Suppressor macrophage treated with lipopolysaccharide for 1 hour (primary cell): ENCODE measurements around the gene SP3.

ENCODE experiments used
- DNase-seq, 3 donors: peaks; one replicate each; pipeline ENCODE4 v3.0.0-alpha.2; 2020 to 2022

The SP3 gene

GRCh38 chr2:173996766-173997165 is 31.6 kb upstream of the SP3 start:
- no peak for DNase-seq

- no peak for DNase-seq
These were observed 28.3 kb upstream of the SP3 start for GRCh38 chr2:173993459-173993858.

GRCh38 chr2:173991856-173992588 is 26.8 kb upstream of the SP3 start:
- no peak for DNase-seq

GRCh38 chr2:173990970-173991819 is 26.0 kb upstream of the SP3 start:
- DNase-seq: peak in 1 of 3 donors; percentile 20

- DNase-seq: no peak
These were observed 25.1 kb upstream of the SP3 start for GRCh38 chr2:173990245-173990644.

GRCh38 chr2:173989884-173990215 is 24.7 kb upstream of the SP3 start:
- DNase-seq: no peak

GRCh38 chr2:173989160-173989883 is 24.1 kb upstream of the SP3 start:
- DNase-seq: no peak

GRCh38 chr2:173986805-173987204 is 21.6 kb upstream of the SP3 start:
- peak; percentile 10 to 43 (median 29) for DNase-seq

- DNase-seq: no peak
These were observed 20.4 kb upstream of the SP3 start for GRCh38 chr2:173985605-173985992.

- no peak for DNase-seq
These were observed 19.9 kb upstream of the SP3 start for GRCh38 chr2:173984866-173985604.

GRCh38 chr2:173983391-173983871 is 18.3 kb upstream of the SP3 start:
- no peak for DNase-seq

- no peak for DNase-seq
These were observed 17.7 kb upstream of the SP3 start for GRCh38 chr2:173982918-173983317.

GRCh38 chr2:173982182-173982714 is 17.1 kb upstream of the SP3 start:
- no peak for DNase-seq

- DNase-seq: no peak
These were observed 16.3 kb upstream of the SP3 start for GRCh38 chr2:173981520-173981919.

GRCh38 chr2:173979751-173980351 is 14.7 kb upstream of the SP3 start:
- DNase-seq: no peak

- DNase-seq: peak; percentile 65 to 78 (median 72)
These were observed 13.3 kb upstream of the SP3 start for GRCh38 chr2:173978447-173978846.

- DNase-seq: no peak
These were observed 7.5 kb upstream of the SP3 start for GRCh38 chr2:173972636-173973035.

GRCh38 chr2:173972165-173972564 is 7.0 kb upstream of the SP3 start:
- DNase-seq: no peak

- DNase-seq: no peak
These were observed 5.3 kb upstream of the SP3 start for GRCh38 chr2:173970516-173970924.

GRCh38 chr2:173969886-173970285 is 4.7 kb upstream of the SP3 start:
- no peak for DNase-seq

GRCh38 chr2:173968551-173968950 is 3.4 kb upstream of the SP3 start:
- peak; percentile 34 to 58 (median 44) for DNase-seq
